Measurements from ENCODE around the gene RSPO4. TPM values are rescaled to one million over a fixed set of nuclear protein-coding genes. Genes with fewer than 3 reads are reported as not detected.

RSPO4 gene
- total RNA-seq, 6 donors from 2014 or later, result 0.49 to 11.2 (median 4.4) TPM

GRCh38 chr20:965956-966355, 36.2 kb downstream of the RSPO4 start:
- no peak for ATAC-seq (ENCODE audit: low FRiP score in 2 of 2)
- no peak overlapping the region for H3K4me3 ChIP-seq
- WGBS, 2 donors, result 62 to 74% methylated on average over 9 of the region's 9 CpGs

GRCh38 chr20:963795-964194, 38.3 kb downstream of the RSPO4 start:
- TF ChIP-seq POLR2AphosphoS5 (IDR thresholded peaks at IDR 0.05), result no peak
- no peak for TF ChIP-seq POLR2A (IDR thresholded peaks at IDR 0.05)
- TF ChIP-seq CTCF (IDR thresholded peaks at IDR 0.05), result no peak
- TF ChIP-seq EP300 (IDR thresholded peaks at IDR 0.05), result no peak
- no peaks in the 10 kb centered on the region for H3K9me3 ChIP-seq
- DNase-seq (no peak), ATAC-seq (ENCODE audit: low FRiP score in 2 of 2) (no peak)
- H3K27me3 ChIP-seq, result no peaks in the 10 kb centered on the region
- no peak overlapping the region for H3K27ac ChIP-seq
- no peak overlapping the region for H3K4me3 ChIP-seq
- 87 to 97% methylated on average over 6 to 10 of the region's 10 CpGs for WGBS, 2 donors
- no peaks in the 10 kb centered on the region for H3K36me3 ChIP-seq
- no peaks in the 10 kb centered on the region for H3K4me1 ChIP-seq

More at GRCh38 chr20:965956-966355, 36.2 kb downstream of the RSPO4 start:
- Histone ChIP-seq H3K27me3 (no peaks in the 10 kb centered on the region), H3K27ac (no peak overlapping the region), H3K9me3 (no peaks in the 10 kb centered on the region), H3K36me3 (no peaks in the 10 kb centered on the region), H3K4me1 (no peaks in the 10 kb centered on the region)
- no peak for TF ChIP-seq CTCF (IDR thresholded peaks at IDR 0.05)
- no peak for TF ChIP-seq POLR2AphosphoS5 (IDR thresholded peaks at IDR 0.05)
- no peak for TF ChIP-seq EP300 (IDR thresholded peaks at IDR 0.05)
- TF ChIP-seq POLR2A (IDR thresholded peaks at IDR 0.05), result no peak
- no peak for DNase-seq

- 85 to 95% methylated on average over 8 of the region's 8 CpGs for WGBS, 2 donors
- Histone ChIP-seq H3K4me1 (peaks cover 0 to 11% (median 4%) of the 10 kb centered on the region in 4 donors), H3K27ac (no peak overlapping the region), H3K36me3 (no peaks in the 10 kb centered on the region), H3K9me3 (no peaks in the 10 kb centered on the region), H3K4me3 (no peak overlapping the region), H3K27me3 (no peaks in the 10 kb centered on the region)
- DNase-seq (no peak), ATAC-seq (ENCODE audit: low FRiP score in 2 of 2) (no peak)
- TF ChIP-seq POLR2A (IDR thresholded peaks at IDR 0.05) (no peak), EP300 (IDR thresholded peaks at IDR 0.05) (no peak), POLR2AphosphoS5 (IDR thresholded peaks at IDR 0.05) (no peak), CTCF (IDR thresholded peaks at IDR 0.05) (no peak)
Measured at GRCh38 chr20:962683-963082, 39.4 kb downstream of the RSPO4 start.

GRCh38 chr20:962223-962622, 39.9 kb downstream of the RSPO4 start:
- no peak overlapping the region for H3K27ac ChIP-seq
- no peaks in the 10 kb centered on the region for H3K36me3 ChIP-seq
- DNase-seq, result no peak
- H3K4me1 ChIP-seq, result peaks cover 0 to 12% (median 4%) of the 10 kb centered on the region in 4 donors
- WGBS, 2 donors, result 77 to 81% methylated on average over 3 of the region's 3 CpGs
- no peaks in the 10 kb centered on the region for H3K27me3 ChIP-seq
- H3K9me3 ChIP-seq, result no peaks in the 10 kb centered on the region
- no peak overlapping the region for H3K4me3 ChIP-seq
- no peak for ATAC-seq (ENCODE audit: low FRiP score in 2 of 2)
- TF ChIP-seq POLR2AphosphoS5 (IDR thresholded peaks at IDR 0.05) (no peak), CTCF (IDR thresholded peaks at IDR 0.05) (no peak), EP300 (IDR thresholded peaks at IDR 0.05) (no peak), POLR2A (IDR thresholded peaks at IDR 0.05) (no peak)

- H3K4me1 ChIP-seq, result peaks cover 0 to 12% (median 4%) of the 10 kb centered on the region in 4 donors
- no peak for TF ChIP-seq CTCF (IDR thresholded peaks at IDR 0.05)
- no peak for TF ChIP-seq POLR2A (IDR thresholded peaks at IDR 0.05)
- TF ChIP-seq EP300 (IDR thresholded peaks at IDR 0.05), result no peak
- no peak for TF ChIP-seq POLR2AphosphoS5 (IDR thresholded peaks at IDR 0.05)
- no peaks in the 10 kb centered on the region for H3K27me3 ChIP-seq
- ATAC-seq (ENCODE audit: low FRiP score in 2 of 2) (no peak), DNase-seq (no peak)
- H3K36me3 ChIP-seq, result no peaks in the 10 kb centered on the region
- H3K27ac ChIP-seq, result no peak overlapping the region
- 63% methylated on average over 2 of the region's 2 CpGs for WGBS, 2 donors
- no peaks in the 10 kb centered on the region for H3K9me3 ChIP-seq
- no peak overlapping the region for H3K4me3 ChIP-seq
Measured at GRCh38 chr20:961768-962167, 40.3 kb downstream of the RSPO4 start.
